Stimulated activated CD4-positive, alpha-beta T cell treated with anti-CD3 and anti-CD28 coated beads, Interleukin-12 subunit alpha, Interleukin-12 subunit beta, amount 100 ng/mL, for 48 hours (primary cell): Measurements from ENCODE around the gene EPN3.

Experiments used
- DNase-seq, 3 donors: peaks; one replicate each; pipeline ENCODE4 v3.0.0-alpha.2; 2020; ENCODE audit warnings: low read depth in 2 of 3, low spot score in 1 of 3

EPN3 gene

DNA sequence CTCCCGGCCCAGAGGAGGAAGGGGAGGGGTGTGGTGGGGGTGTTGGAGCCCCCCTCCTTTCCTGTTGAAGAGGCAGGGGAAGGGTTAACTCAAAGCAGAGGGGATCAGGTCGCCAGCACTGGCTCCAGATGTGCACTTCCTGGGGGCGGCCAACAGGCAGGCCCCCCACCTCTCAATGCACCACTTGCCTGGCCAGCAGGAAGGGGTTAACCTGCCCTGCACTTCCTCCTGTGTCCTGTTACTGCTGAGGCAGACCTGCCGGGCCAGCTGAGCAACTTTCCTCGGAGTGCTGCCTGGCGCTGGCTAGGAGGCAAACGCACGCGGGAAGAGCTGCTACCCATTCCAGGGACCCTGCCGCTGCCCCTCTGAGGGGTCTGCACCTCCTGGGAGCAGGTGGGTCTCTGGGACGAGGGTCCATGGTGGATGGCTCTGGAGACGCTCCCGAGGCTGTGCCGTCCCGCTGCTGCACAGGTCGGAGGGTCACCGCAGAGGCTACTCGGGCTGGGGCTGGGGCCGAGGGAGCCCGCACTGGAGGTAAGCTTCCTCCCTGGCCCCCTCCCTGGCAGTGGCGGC, at the start of gene EPN3:
Gene EPN3 (plus strand): TSS at position 284 of the 573 bp plus-strand sequence. CDS start 3,822 bp downstream, outside the sequence.
- no peak for DNase-seq

- DNase-seq = no peak
Measured at GRCh38 chr17:50483266-50483665, 49.3 kb upstream of the EPN3 start.

- DNase-seq = no peak
Measured at GRCh38 chr17:50484386-50485155, 48.0 kb upstream of the EPN3 start.

GRCh38 chr17:50487213-50488096, 45.1 kb upstream of the EPN3 start:
- DNase-seq = no peak

GRCh38 chr17:50488880-50489279, 43.7 kb upstream of the EPN3 start:
- no peak for DNase-seq

DNA sequence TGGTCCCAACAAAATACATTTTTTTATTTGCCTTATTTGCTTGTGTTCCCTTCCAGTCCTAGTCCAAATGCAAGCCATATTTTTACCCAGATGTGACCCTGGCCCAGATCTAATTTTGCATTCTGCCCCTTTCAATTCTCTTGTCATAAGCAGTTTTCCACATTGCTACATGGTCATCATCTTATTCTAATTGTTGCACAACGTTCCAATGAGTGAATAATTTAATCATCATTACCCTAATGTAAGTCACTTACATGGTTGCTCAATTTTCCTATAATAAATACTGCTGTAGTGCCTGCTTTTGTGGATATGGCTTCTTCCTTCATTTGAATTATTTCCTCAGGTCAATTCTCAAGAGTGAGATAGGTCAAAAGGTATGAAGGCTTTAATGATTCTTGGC, 41.0 kb upstream of the EPN3 start:
- no peak for DNase-seq

- DNase-seq = no peak
Measured at GRCh38 chr17:50492214-50492613, 40.3 kb upstream of the EPN3 start.

DNA sequence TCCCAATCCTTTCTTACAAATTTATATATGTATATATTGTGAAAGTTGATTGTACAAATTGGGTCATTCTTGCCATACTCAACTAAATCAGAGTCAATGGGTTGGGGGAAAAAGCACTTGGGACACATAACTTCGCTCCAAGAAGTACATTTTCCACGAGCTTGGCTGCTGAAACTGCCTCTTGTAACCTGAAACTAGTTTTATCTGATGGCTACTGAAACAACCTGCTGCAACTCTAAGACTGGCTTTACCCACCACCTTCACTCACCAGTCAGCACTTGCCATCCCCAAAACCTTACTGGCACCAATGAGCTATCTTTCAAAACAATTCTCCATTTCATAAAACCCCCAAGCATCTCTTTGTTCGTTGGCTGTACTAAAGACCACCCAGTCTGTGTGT, 38.8 kb upstream of the EPN3 start:
- DNase-seq = no peak

GRCh38 chr17:50495217-50495823, 37.2 kb upstream of the EPN3 start:
- DNase-seq = no peak

DNA sequence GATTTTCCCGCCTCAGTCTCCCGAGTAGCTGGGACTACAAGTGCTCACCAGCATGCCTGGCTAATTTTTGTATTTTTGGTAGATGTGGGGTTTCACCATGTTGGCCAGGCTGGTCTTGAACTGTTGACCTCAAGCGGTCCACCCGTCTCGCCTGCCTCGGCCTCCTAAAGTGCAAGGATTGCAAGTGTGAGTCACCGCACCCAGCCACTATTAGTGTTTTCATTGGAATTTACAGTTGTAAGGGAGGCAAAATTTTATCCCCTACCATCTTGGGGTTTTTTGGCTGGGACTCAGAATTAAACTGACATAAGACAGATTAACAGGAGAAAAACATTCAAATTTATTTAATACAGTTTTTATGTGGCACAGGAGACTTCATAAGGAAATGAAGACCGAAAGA, 36.6 kb upstream of the EPN3 start:
- no peak for DNase-seq

- no peak for DNase-seq
Measured at GRCh38 chr17:50498021-50498874, 34.3 kb upstream of the EPN3 start.

DNA sequence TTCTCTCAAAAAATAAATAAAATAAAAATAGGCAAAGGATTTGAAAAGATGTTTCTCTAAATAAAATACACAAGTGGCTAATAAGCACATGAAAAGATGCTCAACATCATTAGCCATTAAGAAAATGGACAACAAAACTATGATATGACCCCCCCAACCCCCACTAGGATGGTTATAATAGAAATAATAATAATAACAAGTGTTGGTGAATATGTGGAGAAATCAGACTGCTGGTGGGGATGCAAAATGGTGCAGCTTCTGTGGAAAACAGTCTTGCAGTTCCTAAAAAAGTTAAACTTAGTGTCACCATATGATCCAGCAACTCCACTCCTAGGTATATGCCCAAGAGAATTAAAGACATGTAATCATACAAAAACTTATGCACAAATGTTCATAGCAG, 33.3 kb upstream of the EPN3 start:
- DNase-seq = no peak

DNA sequence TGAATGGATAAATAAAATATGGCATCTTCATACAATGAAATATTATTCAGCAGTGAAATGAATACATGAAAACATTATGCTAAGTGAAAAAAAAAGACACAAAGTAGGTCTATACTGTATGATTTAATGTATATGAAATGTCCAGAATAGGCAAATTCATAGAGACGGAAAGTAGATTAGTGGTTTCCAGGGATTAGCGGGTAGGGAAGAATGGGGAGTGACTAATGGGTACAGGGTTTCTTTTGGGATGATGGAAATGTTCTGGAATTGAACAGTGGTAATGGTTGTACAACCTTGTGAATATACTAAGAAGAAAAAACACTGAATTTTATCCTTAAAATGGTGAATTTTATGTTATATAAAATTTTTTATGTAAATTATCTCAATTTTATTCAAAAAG, 32.8 kb upstream of the EPN3 start:
- no peak for DNase-seq

GRCh38 chr17:50501054-50501453, 31.5 kb upstream of the EPN3 start:
- DNase-seq = no peak

- DNase-seq = no peak
Measured at GRCh38 chr17:50502301-50502990, 30.1 kb upstream of the EPN3 start.

DNA sequence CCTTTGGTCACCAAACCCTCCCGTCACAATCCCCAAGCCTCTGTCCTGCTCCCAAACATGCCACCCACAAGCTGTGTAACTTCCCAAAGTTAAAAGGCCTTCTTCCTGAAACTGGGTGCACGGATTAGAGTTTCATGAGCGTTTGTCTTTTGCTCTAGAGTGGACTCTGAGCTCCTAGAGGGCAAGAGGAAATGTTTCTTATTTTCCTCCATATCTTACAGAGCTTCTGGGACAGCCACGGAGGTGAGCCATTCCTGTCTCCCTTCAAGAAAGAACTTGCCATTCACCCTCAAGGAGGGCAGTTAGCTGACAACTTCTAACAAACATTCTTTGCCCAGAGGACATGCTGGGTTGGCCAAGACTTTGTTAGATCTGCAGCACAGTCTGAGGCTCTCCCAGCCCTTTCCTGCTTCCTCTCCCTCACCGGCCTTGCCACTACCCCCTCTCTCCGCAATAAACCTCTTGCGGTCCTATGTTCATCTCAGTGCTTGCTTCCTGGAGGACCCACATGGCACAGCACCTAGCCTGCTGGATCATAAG, 26.9 kb upstream of the EPN3 start:
- DNase-seq = no peak

DNA sequence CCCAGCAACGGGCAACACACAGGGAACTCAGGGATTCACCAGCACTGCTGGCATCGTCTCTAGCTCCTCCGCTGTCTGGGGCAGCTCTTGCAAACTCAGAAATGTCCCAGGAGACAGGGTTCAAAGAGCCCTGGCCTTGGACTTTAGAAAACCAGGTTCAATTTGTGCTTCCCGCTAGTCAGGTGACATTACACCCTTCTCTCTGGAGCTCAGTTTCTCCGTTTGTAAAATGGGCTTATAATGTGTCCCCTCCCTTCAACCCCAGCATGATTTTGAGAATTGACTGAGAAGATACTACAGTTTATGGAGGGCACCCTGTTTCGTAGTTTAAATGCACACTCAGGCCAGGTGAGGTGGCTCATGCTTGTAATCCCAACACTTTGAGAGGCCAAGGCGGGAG, 26.2 kb upstream of the EPN3 start:
- DNase-seq = no peak

DNA sequence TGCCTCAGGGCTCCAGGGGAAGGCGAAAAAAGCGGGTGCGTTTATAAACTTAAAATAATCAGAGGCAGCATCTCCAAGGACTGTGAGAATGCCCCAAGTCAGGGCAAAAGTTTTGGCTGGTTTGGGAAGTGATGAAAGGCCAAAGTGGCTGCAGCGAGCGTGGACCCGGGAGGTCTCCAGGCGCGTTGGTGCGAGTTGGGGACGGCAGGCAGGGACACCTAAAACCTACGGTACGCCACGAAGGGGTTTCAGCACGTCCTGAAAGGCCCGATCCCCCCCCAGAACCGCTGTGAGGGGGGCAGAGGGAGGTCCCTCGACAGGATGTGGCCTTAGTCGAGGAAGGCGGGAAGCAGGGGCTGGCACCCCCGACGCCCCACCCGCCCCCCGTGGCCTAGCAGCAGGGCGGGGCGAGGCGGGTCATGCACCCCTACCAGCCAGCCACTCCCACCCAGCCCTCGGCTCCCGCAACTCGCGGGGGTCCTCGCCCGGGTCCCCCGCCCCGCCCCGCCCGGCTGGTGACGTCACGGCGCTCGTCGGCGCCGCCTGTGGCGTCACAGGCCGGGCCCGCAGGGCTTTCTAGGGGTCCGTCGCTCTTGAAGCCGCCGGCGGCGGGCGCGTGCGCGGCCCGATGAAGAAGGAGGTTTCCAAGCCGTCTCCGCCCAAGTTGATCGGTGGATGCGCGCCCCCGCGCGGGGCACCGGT, 24.5 kb upstream of the EPN3 start, which contains the start of gene MYCBPAP:
Gene MYCBPAP (plus strand): TSS at position 569 of the 702 bp plus-strand sequence. CDS start 236 bp downstream, outside the sequence.
- DNase-seq = peak; percentile 27 to 75 (median 62)
